Activated CD4-positive, alpha-beta T cell treated with anti-CD3 and anti-CD28 coated beads, Interleukin-2, amount 10 ng/mL, durations not matched to agents 24 days and 14 days (primary cell): ENCODE data around the gene CD74. TPM values are rescaled to one million over a fixed set of nuclear protein-coding genes. Genes with fewer than 3 reads are reported as not detected.
"Not testable (repeated sequence)": the region's sequence is repeated elsewhere in the genome, so short reads cannot be mapped to it uniquely, and the experiment has no call there.

Experiments used
- DNase-seq: peaks from one replicate; pipeline ENCODE4 v3.0.0; 2022
- H3K27ac Mint-ChIP-seq: one replicate; pipeline ENCODE4 v1.8.0; 2022; ENCODE audit warnings: mild to moderate bottlenecking, mixed read lengths
- H3K27me3 Mint-ChIP-seq: one replicate; pipeline ENCODE4 v1.8.0; 2022; ENCODE audit warnings: mixed read lengths
- H3K36me3 Mint-ChIP-seq: one replicate; pipeline ENCODE4 v1.8.0; 2022; ENCODE audit warnings: low read depth, mild to moderate bottlenecking, mixed read lengths
- H3K4me1 Mint-ChIP-seq: one replicate; pipeline ENCODE4 v1.8.0; 2021; ENCODE audit warnings: mixed read lengths
- H3K4me3 Mint-ChIP-seq: one replicate; pipeline ENCODE4 v1.8.0; 2022; ENCODE audit warnings: mild to moderate bottlenecking, moderate library complexity, mixed read lengths
- H3K9me3 Mint-ChIP-seq: one replicate; pipeline ENCODE4 v1.8.0; 2021; ENCODE audit warnings: mixed read lengths
- intact Hi-C: fragments of 100-400 bp; cut with micrococcal nuclease; formaldehyde crosslinking; loops from one replicate; pipeline ENCODE4 v1.15.1; 2023
- total RNA-seq: library from RNA; stranded (reverse); gene quantifications from 2 replicates; pipeline ENCODE4 v1.2.3, GENCODE V29; 2022

The CD74 gene
- total RNA-seq, 1 donor from 2014 or later: 325 TPM

GRCh38 chr5:150434464-150434863 lies 21.8 kb upstream of the CD74 start:
- Mint-ChIP-seq H3K36me3 (no peaks in the 10 kb centered on the region), H3K4me3 (no peak overlapping the region), H3K27ac (no peak overlapping the region), H3K9me3 (no peaks in the 10 kb centered on the region), H3K4me1 (peaks cover 8% of the 10 kb centered on the region), H3K27me3 (no peaks in the 10 kb centered on the region)
- DNase-seq: no peak
- intact Hi-C loops: no loop called here

- Mint-ChIP-seq H3K4me1 (peaks cover 8% of the 10 kb centered on the region), H3K4me3 (no peak overlapping the region), H3K27ac (no peak overlapping the region), H3K36me3 (no peaks in the 10 kb centered on the region), H3K9me3 (no peaks in the 10 kb centered on the region), H3K27me3 (no peaks in the 10 kb centered on the region)
- DNase-seq: no peak
- intact Hi-C loops: no loop called here
Observed at GRCh38 chr5:150431574-150431973, 18.9 kb upstream of the CD74 start.

GRCh38 chr5:150431048-150431447 lies 18.3 kb upstream of the CD74 start:
- intact Hi-C loops: no loop called here
- Mint-ChIP-seq H3K27me3 (no peaks in the 10 kb centered on the region), H3K4me3 (no peak overlapping the region), H3K36me3 (no peaks in the 10 kb centered on the region), H3K4me1 (peaks cover 4% of the 10 kb centered on the region), H3K9me3 (no peaks in the 10 kb centered on the region), H3K27ac (no peak overlapping the region)
- no peak for DNase-seq

- intact Hi-C loops: no loop called here
- Mint-ChIP-seq H3K27me3 (peaks cover 2% of the 10 kb centered on the region), H3K36me3 (no peaks in the 10 kb centered on the region), H3K27ac (no peak overlapping the region), H3K4me1 (no peaks in the 10 kb centered on the region), H3K4me3 (no peak overlapping the region), H3K9me3 (no peaks in the 10 kb centered on the region)
- no peak for DNase-seq
Observed at GRCh38 chr5:150429410-150429873, 16.7 kb upstream of the CD74 start.

- Mint-ChIP-seq H3K9me3 (no peaks in the 10 kb centered on the region), H3K4me3 (no peak overlapping the region), H3K4me1 (no peaks in the 10 kb centered on the region), H3K27me3 (peaks cover 2% of the 10 kb centered on the region), H3K27ac (no peak overlapping the region), H3K36me3 (no peaks in the 10 kb centered on the region)
- intact Hi-C loops: no loop called here
- DNase-seq: no peak
Observed at GRCh38 chr5:150428978-150429377, 16.3 kb upstream of the CD74 start.

GRCh38 chr5:150428106-150428876 lies 15.6 kb upstream of the CD74 start:
- Mint-ChIP-seq H3K27me3 (peaks cover 2% of the 10 kb centered on the region), H3K36me3 (no peaks in the 10 kb centered on the region), H3K9me3 (no peaks in the 10 kb centered on the region), H3K27ac (no peak overlapping the region), H3K4me1 (no peaks in the 10 kb centered on the region), H3K4me3 (no peak overlapping the region)
- intact Hi-C loops: no loop called here
- no peak for DNase-seq

- H3K9me3 Mint-ChIP-seq, H3K4me1 Mint-ChIP-seq, H3K4me3 Mint-ChIP-seq, H3K36me3 Mint-ChIP-seq, intact Hi-C loops, H3K27ac Mint-ChIP-seq, DNase-seq, H3K27me3 Mint-ChIP-seq: not testable (repeated sequence)
Observed at GRCh38 chr5:150426165-150426564, 13.5 kb upstream of the CD74 start.

- DNase-seq: no peak
- no peak overlapping the region for H3K27ac Mint-ChIP-seq
- H3K27me3 Mint-ChIP-seq: peaks cover 8% of the 10 kb centered on the region
- no peaks in the 10 kb centered on the region for H3K9me3 Mint-ChIP-seq
- peaks cover 3% of the 10 kb centered on the region for H3K4me1 Mint-ChIP-seq
- H3K4me3 Mint-ChIP-seq: no peak overlapping the region
- intact Hi-C loops: no loop called here
- no peaks in the 10 kb centered on the region for H3K36me3 Mint-ChIP-seq
Observed at GRCh38 chr5:150422758-150423157, 10.0 kb upstream of the CD74 start.

- no peaks in the 10 kb centered on the region for H3K9me3 Mint-ChIP-seq
- DNase-seq: no peak
- H3K27ac Mint-ChIP-seq: no peak overlapping the region
- intact Hi-C loops: no loop called here
- H3K4me3 Mint-ChIP-seq: no peak overlapping the region
- peaks cover 8% of the 10 kb centered on the region for H3K27me3 Mint-ChIP-seq
- H3K4me1 Mint-ChIP-seq: peaks cover 3% of the 10 kb centered on the region
- no peaks in the 10 kb centered on the region for H3K36me3 Mint-ChIP-seq
Observed at GRCh38 chr5:150422075-150422474, 9.4 kb upstream of the CD74 start.

- Mint-ChIP-seq H3K36me3 (peaks cover 3% of the 10 kb centered on the region), H3K9me3 (no peaks in the 10 kb centered on the region), H3K27me3 (peaks cover 8% of the 10 kb centered on the region), H3K4me3 (no peak overlapping the region), H3K27ac (no peak overlapping the region), H3K4me1 (peaks cover 3% of the 10 kb centered on the region)
- intact Hi-C loops: no loop called here
- DNase-seq: no peak
Observed at GRCh38 chr5:150419630-150420270, 7.0 kb upstream of the CD74 start.

GRCh38 chr5:150413902-150414790 lies 1.4 kb upstream of the CD74 start:
- DNase-seq, H3K4me3 Mint-ChIP-seq, H3K9me3 Mint-ChIP-seq, H3K27me3 Mint-ChIP-seq: not testable (repeated sequence)
- Mint-ChIP-seq H3K4me1 (peaks cover 31% of the 10 kb centered on the region), H3K36me3 (peaks cover 13% of the 10 kb centered on the region), H3K27ac (peak overlapping the region; percentile 98)
- intact Hi-C loops: loop anchor here (2.0 to 5.0 kb wide), 3 partner anchors 413 to 738 kb away; partner anchors contain the start of genes HMGXB3 and TIGD6

- Mint-ChIP-seq H3K27ac (peak overlapping the region; percentile 98), H3K27me3 (no peaks in the 10 kb centered on the region), H3K4me3 (peak overlapping the region; percentile 96), H3K36me3 (peaks cover 17% of the 10 kb centered on the region), H3K4me1 (peaks cover 34% of the 10 kb centered on the region), H3K9me3 (no peaks in the 10 kb centered on the region)
- intact Hi-C loops: loop anchor here (2.0 to 5.0 kb wide), 3 partner anchors 413 to 739 kb away; partner anchors contain the start of genes HMGXB3 and TIGD6
- DNase-seq: no peak
Observed at GRCh38 chr5:150413176-150413901, 629 bp upstream of the CD74 start.
